Measurements from ENCODE around the gene TOMM20. TPM values are rescaled to one million over a fixed set of nuclear protein-coding genes. Genes with fewer than 3 reads are reported as not detected.

Gene TOMM20
- total and polyA plus RNA-seq, 9 of the 15 experiments (the other 6 are each of a cell fraction or from before 2014, with no cell fraction given): 70.6 to 334 (median 159) TPM

DNA sequence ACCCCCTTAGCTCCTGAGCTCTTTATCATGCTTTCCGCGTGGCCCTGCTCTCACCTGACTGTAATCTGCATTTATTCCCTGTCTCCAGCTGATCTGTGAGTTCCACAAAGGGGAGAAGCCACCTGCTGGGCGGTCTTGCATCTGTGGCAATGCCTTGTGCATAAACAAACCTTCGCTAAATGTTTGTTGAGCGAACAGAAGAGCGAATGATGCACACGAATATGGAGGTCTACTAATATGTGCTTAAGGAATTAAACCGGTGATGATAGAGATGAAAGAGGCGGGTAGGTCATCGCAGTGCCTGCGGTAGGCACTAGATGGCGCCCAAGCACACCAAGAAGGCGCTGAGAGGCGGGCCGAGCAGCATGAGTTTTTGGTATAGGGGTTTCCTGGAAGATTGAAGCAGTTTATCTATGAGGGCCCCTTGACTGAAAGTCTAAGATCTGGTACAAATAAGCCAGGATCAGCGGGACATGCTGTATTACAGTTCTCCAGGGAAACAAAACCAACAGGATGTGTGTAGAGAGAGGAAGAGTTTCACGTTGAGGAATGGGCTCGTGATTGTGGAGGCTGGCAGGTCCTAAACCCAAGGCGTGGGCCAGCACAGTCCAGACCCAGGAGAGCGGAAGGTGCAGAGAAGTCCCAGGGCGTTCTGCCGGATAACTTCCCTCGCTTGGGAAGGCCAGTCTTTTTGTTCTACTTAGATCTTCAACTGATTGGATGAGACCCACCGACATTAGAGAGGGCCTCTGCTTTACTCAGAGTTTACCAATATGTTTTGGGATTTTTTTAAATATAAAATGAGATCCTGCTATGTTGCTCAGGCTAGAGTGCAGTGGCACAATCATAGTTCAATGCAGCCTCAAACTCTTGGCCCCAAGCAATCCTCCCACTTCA is 34.7 kb downstream of the TOMM20 start (continued):
- TF ChIP-seq ZNF174 (CRISPR knock-in tag; IDR thresholded peaks at IDR 0.05): no peak
- no peak for TF ChIP-seq ZNF354B (CRISPR knock-in tag; IDR thresholded peaks at IDR 0.05)
- TF ChIP-seq FOXA1 (IDR thresholded peaks at IDR 0.05; ENCODE audit: borderline replicate concordance): no peak
- TF ChIP-seq, protein P1, sequence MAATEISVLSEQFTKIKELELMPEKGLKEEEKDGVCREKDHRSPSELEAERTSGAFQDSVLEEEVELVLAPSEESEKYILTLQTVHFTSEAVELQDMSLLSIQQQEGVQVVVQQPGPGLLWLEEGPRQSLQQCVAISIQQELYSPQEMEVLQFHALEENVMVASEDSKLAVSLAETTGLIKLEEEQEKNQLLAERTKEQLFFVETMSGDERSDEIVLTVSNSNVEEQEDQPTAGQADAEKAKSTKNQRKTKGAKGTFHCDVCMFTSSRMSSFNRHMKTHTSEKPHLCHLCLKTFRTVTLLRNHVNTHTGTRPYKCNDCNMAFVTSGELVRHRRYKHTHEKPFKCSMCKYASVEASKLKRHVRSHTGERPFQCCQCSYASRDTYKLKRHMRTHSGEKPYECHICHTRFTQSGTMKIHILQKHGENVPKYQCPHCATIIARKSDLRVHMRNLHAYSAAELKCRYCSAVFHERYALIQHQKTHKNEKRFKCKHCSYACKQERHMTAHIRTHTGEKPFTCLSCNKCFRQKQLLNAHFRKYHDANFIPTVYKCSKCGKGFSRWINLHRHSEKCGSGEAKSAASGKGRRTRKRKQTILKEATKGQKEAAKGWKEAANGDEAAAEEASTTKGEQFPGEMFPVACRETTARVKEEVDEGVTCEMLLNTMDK (IDR thresholded peaks at IDR 0.05; ENCODE audit: borderline replicate concordance, insufficient read depth, low read depth, low read length, poor library complexity, severe bottlenecking): peak; percentile 42
- TF ChIP-seq SAFB2 (IDR thresholded peaks at IDR 0.05; ENCODE audit: borderline replicate concordance, low read depth, low read length, severe bottlenecking): no peak
- TF ChIP-seq DIDO1 (tag; IDR thresholded peaks at IDR 0.05; ENCODE audit: low read depth): no peak
- TF ChIP-seq, protein P2, sequence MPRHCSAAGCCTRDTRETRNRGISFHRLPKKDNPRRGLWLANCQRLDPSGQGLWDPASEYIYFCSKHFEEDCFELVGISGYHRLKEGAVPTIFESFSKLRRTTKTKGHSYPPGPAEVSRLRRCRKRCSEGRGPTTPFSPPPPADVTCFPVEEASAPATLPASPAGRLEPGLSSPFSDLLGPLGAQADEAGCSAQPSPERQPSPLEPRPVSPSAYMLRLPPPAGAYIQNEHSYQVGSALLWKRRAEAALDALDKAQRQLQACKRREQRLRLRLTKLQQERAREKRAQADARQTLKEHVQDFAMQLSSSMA (CRISPR knock-in tag; IDR thresholded peaks at IDR 0.05): no peak
- TF ChIP-seq BCOR (IDR thresholded peaks at IDR 0.05): peak; percentile 24; the same call in 1 of the 2 replicates
- no peak for TF ChIP-seq ZNF408 (CRISPR knock-in tag; IDR thresholded peaks at IDR 0.05; ENCODE audit: low read depth)
- no peak for TF ChIP-seq ZNF79 (CRISPR knock-in tag; IDR thresholded peaks at IDR 0.05; ENCODE audit: low read depth)
- TF ChIP-seq, protein P3, sequence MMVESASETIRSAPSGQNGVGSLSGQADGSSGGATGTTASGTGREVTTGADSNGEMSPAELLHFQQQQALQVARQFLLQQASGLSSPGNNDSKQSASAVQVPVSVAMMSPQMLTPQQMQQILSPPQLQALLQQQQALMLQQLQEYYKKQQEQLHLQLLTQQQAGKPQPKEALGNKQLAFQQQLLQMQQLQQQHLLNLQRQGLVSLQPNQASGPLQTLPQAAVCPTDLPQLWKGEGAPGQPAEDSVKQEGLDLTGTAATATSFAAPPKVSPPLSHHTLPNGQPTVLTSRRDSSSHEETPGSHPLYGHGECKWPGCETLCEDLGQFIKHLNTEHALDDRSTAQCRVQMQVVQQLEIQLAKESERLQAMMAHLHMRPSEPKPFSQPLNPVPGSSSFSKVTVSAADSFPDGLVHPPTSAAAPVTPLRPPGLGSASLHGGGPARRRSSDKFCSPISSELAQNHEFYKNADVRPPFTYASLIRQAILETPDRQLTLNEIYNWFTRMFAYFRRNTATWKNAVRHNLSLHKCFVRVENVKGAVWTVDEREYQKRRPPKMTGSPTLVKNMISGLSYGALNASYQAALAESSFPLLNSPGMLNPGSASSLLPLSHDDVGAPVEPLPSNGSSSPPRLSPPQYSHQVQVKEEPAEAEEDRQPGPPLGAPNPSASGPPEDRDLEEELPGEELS (CRISPR knock-in tag; IDR thresholded peaks at IDR 0.05; ENCODE audit: borderline replicate concordance): no peak
- no peak for TF ChIP-seq CEBPG (CRISPR knock-in tag; IDR thresholded peaks at IDR 0.05)
- no peak for TF ChIP-seq CEBPG (tag; conservative IDR thresholded peaks at IDR 0.05 in 1 of 2, IDR thresholded peaks at IDR 0.05 in 1 of 2)
- no peak for TF ChIP-seq ZNF140 (CRISPR knock-in tag; IDR thresholded peaks at IDR 0.05)
- TF ChIP-seq GATAD2A (IDR thresholded peaks at IDR 0.05): no peak
- TF ChIP-seq TAF15 (IDR thresholded peaks at IDR 0.05; ENCODE audit: low read depth, low read length): no peak
- no peak for TF ChIP-seq SREBF1 (IDR thresholded peaks at IDR 0.05; ENCODE audit: borderline replicate concordance, low read depth, low read length)
- TF ChIP-seq ZNF232 (CRISPR knock-in tag; IDR thresholded peaks at IDR 0.05): no peak
- TF ChIP-seq ZNF134 (CRISPR knock-in tag; conservative IDR thresholded peaks at IDR 0.05): peak; percentile 96
- no peak for TF ChIP-seq ARHGAP35 (IDR thresholded peaks at IDR 0.05; ENCODE audit: partially characterized antibody)
- TF ChIP-seq MEIS2 (IDR thresholded peaks at IDR 0.05; ENCODE audit: partially characterized antibody): peak; percentile 69
